Prostate gland (tissue), 2 donors: Measurements from ENCODE around the gene MLIP. TPM values are rescaled to one million over a fixed set of nuclear protein-coding genes. Genes with fewer than 3 reads are reported as not detected.
"Not testable (repeated sequence)": the region's sequence is repeated elsewhere in the genome, so short reads cannot be mapped to it uniquely, and the experiment has no call there.

Source experiments
- DNase-seq: peaks from one replicate; pipeline ENCODE4 v3.0.0-alpha.2; 2019; ENCODE audit warnings: low spot score
- H3K27ac ChIP-seq, 2 donors: fragments of 200-600 bp; sonication (generic); 2 replicates each; pipeline ENCODE4 v1.5.1; 2017 to 2019
- H3K27me3 ChIP-seq: fragments of 200-600 bp; sonication (generic); replicated peaks from 2 replicates; pipeline ENCODE4 v1.5.1; 2019; ENCODE audit not compliant: insufficient read depth
- H3K36me3 ChIP-seq, 2 donors: fragments of 200-600 bp; sonication (generic); 1 replicate in 1 of 2; 2 replicates in 1 of 2; pipeline versions ENCODE4 v1.5.1 to v1.8.1; 2017 to 2019
- H3K4me1 ChIP-seq: fragments of 200-600 bp; sonication (generic); replicated peaks from 2 replicates; pipeline ENCODE4 v1.5.1; 2019
- H3K4me3 ChIP-seq, 2 donors: fragments of 200-600 bp; sonication (generic); 2 replicates each; pipeline ENCODE4 v1.5.1; 2017 to 2019
- H3K9me3 ChIP-seq: fragments of 200-600 bp; sonication (generic); 2 replicates; pipeline ENCODE4 v1.5.1; 2017
- POLR2A ChIP-seq: fragments of 450-650 bp; IDR thresholded peaks from one replicate; pipeline ENCODE4 v1.6.1; 2016; ENCODE audit warnings: antibody characterized with exemption, mild to moderate bottlenecking
- POLR2AphosphoS5 ChIP-seq: sonication (generic); formaldehyde crosslinking; IDR thresholded peaks from one replicate; pipeline ENCODE4 v1.6.1; 2017; ENCODE audit warnings: antibody characterized with exemption
- WGBS: methylation state at CpG from one replicate; pipeline ENCODE4 v1.1.5; 2018; 5-methylcytosine and 5-hydroxymethylcytosine counted together
- intact Hi-C: fragments of 100-400 bp; cut with DNase I; formaldehyde crosslinking; loops from one replicate; pipeline ENCODE4 v1.14.2; 2022
- total RNA-seq, 2 donors: library from RNA; depleted of rRNA; stranded (reverse); fragments of >200 nt; gene quantifications; one replicate each; pipeline ENCODE4 v1.1.0, GENCODE V29; 2016
- TF ChIP-seq, protein P1 (sequence below), 4 experiments: fragments of 200-600 bp in 2 of 4; fragments of 450-650 bp in 2 of 4; sonication (generic) in 2 of 4; IDR thresholded peaks; 1 replicate in 3 of 4; 2 replicates in 1 of 4; pipeline ENCODE4 v1.5.1; 2016 to 2019; ENCODE audit warnings: antibody characterized with exemption in 4 of 4, mild to moderate bottlenecking in 2 of 4, moderate library complexity in 2 of 4

The MLIP gene
- total RNA-seq, 2 donors from 2014 or later, result 0.55 to 1.9 TPM

- H3K4me1 ChIP-seq, result no peaks in the 10 kb centered on the region
- H3K4me3 ChIP-seq, result no peak overlapping the region
- no peaks in the 10 kb centered on the region for H3K27me3 ChIP-seq
- no peaks in the 10 kb centered on the region for H3K9me3 ChIP-seq
- intact Hi-C loops, result no loop called here
- H3K36me3 ChIP-seq, result no peaks in the 10 kb centered on the region
- no peak for DNase-seq
- WGBS, result 94% methylated on average over 1 of the region's 1 CpG
- TF ChIP-seq POLR2A (no peak), POLR2AphosphoS5 (no peak)
- TF ChIP-seq, protein P1, sequence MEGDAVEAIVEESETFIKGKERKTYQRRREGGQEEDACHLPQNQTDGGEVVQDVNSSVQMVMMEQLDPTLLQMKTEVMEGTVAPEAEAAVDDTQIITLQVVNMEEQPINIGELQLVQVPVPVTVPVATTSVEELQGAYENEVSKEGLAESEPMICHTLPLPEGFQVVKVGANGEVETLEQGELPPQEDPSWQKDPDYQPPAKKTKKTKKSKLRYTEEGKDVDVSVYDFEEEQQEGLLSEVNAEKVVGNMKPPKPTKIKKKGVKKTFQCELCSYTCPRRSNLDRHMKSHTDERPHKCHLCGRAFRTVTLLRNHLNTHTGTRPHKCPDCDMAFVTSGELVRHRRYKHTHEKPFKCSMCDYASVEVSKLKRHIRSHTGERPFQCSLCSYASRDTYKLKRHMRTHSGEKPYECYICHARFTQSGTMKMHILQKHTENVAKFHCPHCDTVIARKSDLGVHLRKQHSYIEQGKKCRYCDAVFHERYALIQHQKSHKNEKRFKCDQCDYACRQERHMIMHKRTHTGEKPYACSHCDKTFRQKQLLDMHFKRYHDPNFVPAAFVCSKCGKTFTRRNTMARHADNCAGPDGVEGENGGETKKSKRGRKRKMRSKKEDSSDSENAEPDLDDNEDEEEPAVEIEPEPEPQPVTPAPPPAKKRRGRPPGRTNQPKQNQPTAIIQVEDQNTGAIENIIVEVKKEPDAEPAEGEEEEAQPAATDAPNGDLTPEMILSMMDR (IDR thresholded peaks at IDR 0.05), result no peak
- no peak overlapping the region for H3K27ac ChIP-seq
Observed at GRCh38 chr6:54248994-54249393, 137.8 kb downstream of the MLIP start.

DNA sequence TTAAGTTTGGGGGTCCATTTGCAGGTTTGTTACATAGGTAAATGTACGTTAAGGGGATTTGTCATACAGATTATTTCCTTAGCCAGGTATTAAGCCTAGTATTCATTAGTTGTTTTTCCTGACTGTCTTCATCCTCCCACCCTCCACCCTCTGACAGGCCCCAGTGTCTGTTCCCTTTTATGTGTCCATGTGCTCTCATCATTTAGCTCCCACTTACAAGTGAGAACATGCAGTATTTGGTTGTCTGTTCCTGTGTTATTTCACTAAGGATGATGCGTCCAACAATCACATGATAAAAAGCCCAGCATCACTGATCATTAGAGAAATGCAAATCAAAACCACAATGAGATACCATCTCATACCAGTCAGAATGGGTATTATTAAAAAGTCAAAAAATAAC, 138.6 kb downstream of the MLIP start:
- intact Hi-C loops, H3K9me3 ChIP-seq, H3K4me1 ChIP-seq, H3K27me3 ChIP-seq, H3K27ac ChIP-seq, DNase-seq, H3K4me3 ChIP-seq, H3K36me3 ChIP-seq: not testable (repeated sequence)
- WGBS, result 78% methylated on average over 2 of the region's 2 CpGs

DNA sequence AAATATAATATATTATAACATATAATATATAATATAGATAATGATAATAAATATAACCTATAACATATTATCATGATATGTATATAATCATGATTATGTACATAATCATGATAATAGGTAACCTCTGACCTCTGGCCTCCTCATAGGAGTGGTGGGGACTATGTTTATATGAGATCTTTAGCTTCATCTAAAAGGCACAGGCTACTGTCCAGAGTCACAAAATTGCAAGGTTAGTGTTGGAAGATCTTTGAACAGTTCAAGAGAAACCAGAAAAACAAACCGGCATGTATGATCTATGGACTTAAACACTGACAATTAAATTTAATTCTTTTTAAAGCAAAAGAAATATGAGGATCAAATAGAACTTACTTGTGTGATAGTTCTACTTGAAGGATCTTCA, 141.3 kb downstream of the MLIP start:
- 100% methylated on average over 1 of the region's 1 CpG for WGBS
- Histone ChIP-seq H3K4me3 (no peak overlapping the region), H3K4me1 (no peaks in the 10 kb centered on the region), H3K9me3 (no peaks in the 10 kb centered on the region), H3K27me3 (no peaks in the 10 kb centered on the region), H3K36me3 (no peaks in the 10 kb centered on the region), H3K27ac (no peak overlapping the region)
- intact Hi-C loops, result no loop called here
- DNase-seq, result no peak
- TF ChIP-seq, protein P1 (IDR thresholded peaks at IDR 0.05), result no peak
- TF ChIP-seq POLR2AphosphoS5 (no peak), POLR2A (no peak)

DNA sequence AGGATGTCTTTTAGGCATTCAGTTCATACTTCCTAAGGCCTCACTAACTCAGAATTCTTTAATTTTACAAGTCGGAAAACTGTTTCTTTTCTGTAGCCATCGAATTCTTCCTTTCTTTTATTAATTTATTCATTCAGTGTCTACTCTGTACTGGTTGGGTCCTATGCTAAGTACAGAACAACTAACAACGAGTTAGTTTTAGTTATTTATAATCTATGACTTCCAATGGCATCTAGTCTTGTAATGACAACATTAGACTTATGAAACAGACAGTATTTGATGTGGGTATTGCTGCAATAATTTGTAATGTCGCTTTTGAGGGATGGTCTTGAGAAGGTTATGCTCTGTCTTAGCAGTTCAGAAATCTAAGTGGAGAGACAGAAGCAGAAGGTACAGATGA, 141.7 kb downstream of the MLIP start:
- Histone ChIP-seq H3K9me3 (no peaks in the 10 kb centered on the region), H3K27me3 (no peaks in the 10 kb centered on the region), H3K4me1 (no peaks in the 10 kb centered on the region), H3K4me3 (no peak overlapping the region), H3K36me3 (no peaks in the 10 kb centered on the region), H3K27ac (no peak overlapping the region)
- no peak for TF ChIP-seq POLR2A
- TF ChIP-seq POLR2AphosphoS5, result no peak
- TF ChIP-seq, protein P1 (IDR thresholded peaks at IDR 0.05), result no peak
- 92% methylated on average over 4 of the region's 4 CpGs for WGBS
- intact Hi-C loops, result no loop called here
- DNase-seq, result no peak

- 83% methylated on average over 2 of the region's 2 CpGs for WGBS
- intact Hi-C loops, result no loop called here
- no peak overlapping the region for H3K4me3 ChIP-seq
- no peak overlapping the region for H3K27ac ChIP-seq
- H3K9me3 ChIP-seq, result no peaks in the 10 kb centered on the region
- TF ChIP-seq POLR2AphosphoS5 (no peak), POLR2A (no peak)
- TF ChIP-seq, protein P1 (IDR thresholded peaks at IDR 0.05), result no peak
- H3K36me3 ChIP-seq, result no peaks in the 10 kb centered on the region
- no peaks in the 10 kb centered on the region for H3K27me3 ChIP-seq
- H3K4me1 ChIP-seq, result no peaks in the 10 kb centered on the region
- no peak for DNase-seq
Observed at GRCh38 chr6:54254886-54255285, 143.6 kb downstream of the MLIP start.
